Stimulated activated CD8-positive, alpha-beta memory T cell treated with anti-CD3 and anti-CD28 coated beads, Interleukin-7, amount 100 ng/mL, for 24 hours (primary cell): ENCODE results near the gene GBA3.

Experiments used
- DNase-seq: peaks from one replicate; pipeline ENCODE4 v3.0.0-alpha.2; 2020; ENCODE audit warnings: low read depth

Gene GBA3

GRCh38 chr4:22692736-22693135 lies at the start of gene GBA3:
GBA3 (plus strand) TSS chr4:22692937.
- no peak for DNase-seq

- no peak for DNase-seq
Measured at GRCh38 chr4:22643952-22644351, 48.8 kb upstream of the GBA3 start.

- DNase-seq: no peak
Measured at GRCh38 chr4:22645481-22646182, 47.1 kb upstream of the GBA3 start.

GRCh38 chr4:22648996-22649395 lies 43.7 kb upstream of the GBA3 start:
- DNase-seq: no peak

DNA sequence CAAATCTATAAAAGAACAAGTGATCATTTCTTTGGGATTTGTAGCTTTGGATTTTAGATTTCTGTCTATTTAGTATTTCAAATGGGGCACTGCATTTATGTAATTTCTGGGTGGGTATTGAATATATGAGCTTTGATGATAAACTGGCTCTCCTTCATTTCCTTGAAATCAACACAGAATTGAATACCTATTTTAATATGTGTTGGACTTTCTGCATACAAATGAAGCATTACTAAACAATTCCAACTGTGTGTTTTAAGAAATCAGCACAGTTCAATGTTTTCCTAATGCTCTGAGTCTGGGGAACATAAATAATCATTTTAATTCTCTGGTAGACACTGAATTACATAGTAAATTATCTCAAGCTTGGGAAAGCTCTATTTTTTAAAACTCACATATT lies 42.0 kb upstream of the GBA3 start:
- no peak for DNase-seq

DNA sequence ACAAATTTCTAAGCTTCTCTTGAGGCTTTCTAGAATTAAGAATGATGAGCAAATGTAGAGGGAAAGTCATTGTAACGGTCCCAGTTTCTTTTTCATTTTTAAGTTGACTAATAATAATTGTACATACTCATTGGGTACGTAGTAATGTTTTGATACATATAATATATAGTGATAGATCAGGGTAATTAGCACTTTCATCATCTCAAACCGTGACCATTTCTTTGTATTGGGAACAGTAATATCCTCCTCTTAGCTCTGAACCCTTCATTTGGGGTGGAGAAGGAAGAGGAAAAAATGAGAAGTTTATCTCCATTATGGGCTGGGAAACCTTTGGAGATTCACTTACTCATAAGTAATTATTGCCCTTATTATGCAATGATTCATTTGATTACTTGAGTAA lies 39.0 kb upstream of the GBA3 start:
- no peak for DNase-seq

DNA sequence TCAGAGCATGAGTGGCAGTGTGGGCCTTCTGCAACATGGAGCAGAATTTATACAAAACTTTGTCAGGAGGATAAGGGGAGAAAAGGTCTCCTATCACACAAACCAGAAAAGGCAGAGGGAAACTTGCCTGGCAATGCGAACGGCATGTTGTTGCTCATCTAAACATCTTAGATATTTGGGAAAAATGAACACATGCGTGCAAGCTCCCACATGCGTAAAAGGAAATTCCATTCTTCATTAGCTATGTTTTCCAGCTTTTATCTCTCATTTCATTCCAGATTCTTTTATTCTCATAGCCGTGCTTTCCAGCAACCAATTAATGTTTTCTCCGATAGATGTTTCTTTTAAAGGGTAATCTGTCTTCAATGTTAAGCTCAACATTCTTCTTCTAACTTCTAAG lies 31.3 kb upstream of the GBA3 start:
- DNase-seq: no peak

DNA sequence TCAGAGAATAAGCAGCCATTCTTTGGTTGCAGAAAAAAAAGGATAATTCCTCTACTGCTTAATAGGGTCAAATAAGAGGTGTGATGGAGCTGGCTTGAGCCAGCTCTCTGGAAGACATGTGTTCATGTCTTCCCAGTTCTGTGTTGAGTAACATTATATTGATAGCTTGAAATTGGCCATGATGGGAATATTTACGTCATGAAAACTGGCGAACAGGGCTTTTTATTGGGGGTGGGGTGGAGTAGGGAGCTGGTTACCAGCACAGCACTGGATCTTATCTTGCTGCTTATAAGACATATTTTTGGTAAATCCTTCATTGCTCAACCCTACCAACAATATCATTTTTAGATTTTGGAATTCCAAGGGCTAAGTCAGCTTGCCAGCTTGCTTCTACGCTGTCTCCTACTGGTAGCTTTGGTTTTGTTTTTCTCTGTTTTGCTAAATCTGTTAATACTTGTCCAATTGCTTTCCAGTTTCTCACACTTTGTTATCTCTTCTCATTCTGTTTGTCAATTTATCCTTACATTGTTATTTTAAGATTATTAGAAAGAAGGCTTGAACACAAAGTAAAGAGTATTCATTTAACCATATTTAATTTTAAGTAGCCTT lies 25.3 kb upstream of the GBA3 start:
- DNase-seq: no peak

GRCh38 chr4:22668301-22668700 lies 24.4 kb upstream of the GBA3 start:
- no peak for DNase-seq

DNA sequence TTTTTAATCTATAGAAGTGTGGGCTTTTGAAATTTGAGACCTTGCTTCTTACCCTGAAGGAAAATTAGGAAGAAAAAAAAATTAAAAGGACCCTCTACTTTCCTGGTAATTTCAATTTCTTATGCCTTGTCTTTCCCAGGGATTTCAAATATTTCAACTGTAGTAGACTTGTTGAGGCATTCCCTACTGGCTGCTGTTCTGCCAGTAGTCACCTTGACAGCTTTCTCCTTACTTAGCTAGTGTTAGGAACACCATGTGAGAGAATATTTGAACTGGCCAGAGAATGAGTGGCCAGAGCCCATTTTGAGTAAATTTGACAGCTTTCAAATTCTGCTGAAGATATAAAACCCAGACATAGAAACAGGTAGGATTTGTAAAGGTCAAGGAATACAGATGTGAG lies 24.0 kb upstream of the GBA3 start:
- no peak for DNase-seq

DNA sequence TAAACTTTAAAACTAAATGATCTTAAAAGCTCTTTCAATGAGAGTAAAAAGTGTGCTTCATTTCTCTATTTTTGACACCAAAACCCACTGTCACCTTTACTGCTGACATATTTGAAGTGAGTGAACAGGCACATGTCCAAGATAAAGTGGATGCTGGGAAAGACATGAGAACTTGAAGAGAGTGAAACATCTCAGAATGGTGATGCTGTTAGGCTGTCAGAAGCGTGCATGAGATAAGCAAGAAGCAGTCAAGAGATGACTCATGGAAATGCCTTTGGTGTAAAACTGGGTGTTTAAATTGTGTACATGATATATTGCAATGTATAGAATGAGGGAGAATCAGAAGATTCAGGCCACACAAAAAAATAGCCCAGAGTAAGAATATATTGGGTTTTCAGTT lies 21.8 kb upstream of the GBA3 start:
- DNase-seq: no peak

DNA sequence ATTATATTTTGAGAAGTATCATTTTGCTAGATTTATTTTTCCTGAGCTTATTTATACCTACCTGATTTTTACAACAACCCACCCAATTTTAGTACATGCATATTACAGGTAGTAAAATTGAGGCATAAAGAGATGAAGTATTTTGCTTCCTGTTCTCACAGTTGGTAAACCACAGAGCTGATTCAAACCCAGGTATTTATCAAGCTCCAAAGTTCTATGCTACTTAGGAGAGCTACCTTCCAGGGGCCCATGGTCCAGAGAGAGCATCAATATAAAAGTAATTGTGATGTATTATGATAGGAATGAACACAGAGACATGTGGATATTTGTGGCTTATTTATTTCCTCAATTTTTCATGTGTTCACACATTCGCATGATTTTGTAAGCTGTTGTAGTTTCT lies 20.2 kb upstream of the GBA3 start:
- no peak for DNase-seq

- no peak for DNase-seq
Measured at GRCh38 chr4:22672944-22673343, 19.8 kb upstream of the GBA3 start.

GRCh38 chr4:22674700-22675099 lies 18.0 kb upstream of the GBA3 start:
- DNase-seq: no peak

GRCh38 chr4:22676063-22676462 lies 16.7 kb upstream of the GBA3 start:
- DNase-seq: no peak

DNA sequence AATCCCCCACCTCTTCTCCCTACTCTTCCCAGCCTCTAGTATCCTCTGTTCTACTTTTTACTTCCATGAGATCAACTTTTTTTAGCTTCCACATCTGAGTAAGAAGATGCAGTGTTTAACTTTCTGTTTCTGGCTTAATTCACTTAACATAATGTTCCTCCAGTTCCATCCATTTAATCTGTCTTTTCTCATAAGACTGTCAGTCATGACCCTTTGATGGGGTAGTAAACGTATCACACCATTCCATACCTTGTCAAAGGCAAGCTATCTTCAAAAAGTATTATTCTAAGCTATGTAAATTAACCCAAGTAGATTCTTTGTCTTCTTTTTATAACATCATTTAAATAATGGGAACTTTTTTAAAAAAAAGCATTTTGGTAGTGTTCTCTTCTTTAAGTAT lies 15.0 kb upstream of the GBA3 start:
- DNase-seq: no peak

DNA sequence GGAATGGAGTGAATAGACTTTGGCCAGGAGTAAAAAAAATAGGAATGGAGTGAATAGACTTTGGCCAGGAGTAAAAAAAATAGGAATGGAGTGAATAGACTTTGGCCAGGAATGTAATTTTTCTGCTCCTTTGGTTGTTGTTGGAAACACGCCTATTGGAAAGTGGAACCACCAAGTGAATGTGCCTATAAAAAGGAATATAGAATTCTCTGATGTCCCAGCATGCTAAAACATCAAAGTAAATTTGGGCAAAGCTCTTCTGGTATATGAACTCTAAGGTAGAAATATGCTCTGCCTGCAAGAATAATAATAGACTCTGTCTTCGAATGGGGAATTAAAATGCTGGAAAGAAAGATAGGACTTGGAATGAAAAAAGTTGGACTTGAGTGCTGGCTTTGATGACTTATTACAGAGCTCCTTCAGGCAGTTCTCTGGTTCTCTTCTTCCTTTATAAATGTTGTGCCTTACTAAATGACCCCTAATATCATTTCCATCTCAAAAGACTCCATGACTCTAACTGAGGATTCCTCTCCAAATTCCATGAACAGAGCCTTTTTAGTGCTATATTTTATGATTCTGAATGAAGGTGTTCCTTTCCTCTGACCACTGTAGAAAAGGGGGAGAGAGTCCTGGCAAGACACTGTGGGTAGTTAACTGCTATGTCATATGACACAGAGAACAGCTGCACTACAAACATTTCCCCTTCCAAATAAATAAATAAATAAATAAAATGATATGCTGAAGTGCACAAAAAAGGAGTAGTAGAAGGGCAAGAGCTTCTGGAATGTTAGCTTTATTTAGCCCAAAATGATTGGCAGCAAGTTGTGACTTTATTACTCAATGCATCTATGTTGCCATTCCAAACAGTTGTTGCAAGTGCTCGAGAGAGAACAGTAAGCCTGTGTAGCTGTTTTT lies 13.5 kb upstream of the GBA3 start:
- no peak for DNase-seq

- DNase-seq: no peak
Measured at GRCh38 chr4:22680065-22680642, 12.6 kb upstream of the GBA3 start.

GRCh38 chr4:22683726-22684125 lies 9.0 kb upstream of the GBA3 start:
- DNase-seq: no peak

- DNase-seq: no peak
Measured at GRCh38 chr4:22686141-22686540, 6.6 kb upstream of the GBA3 start.

GRCh38 chr4:22688236-22688635 lies 4.5 kb upstream of the GBA3 start:
- no peak for DNase-seq

GRCh38 chr4:22689428-22689827 lies 3.3 kb upstream of the GBA3 start:
- DNase-seq: no peak

GRCh38 chr4:22695029-22695428 lies 2.3 kb downstream of the GBA3 start:
- no peak for DNase-seq
